ENCODE measurements around the gene TCTN1. TPM values are rescaled to one million over a fixed set of nuclear protein-coding genes. Genes with fewer than 3 reads are reported as not detected.
A peak's percentile ranks its signal among the peaks of the same experiment; 100 is the strongest.
"Not testable (repeated sequence)": the region's sequence is repeated elsewhere in the genome, so short reads cannot be mapped to it uniquely, and the experiment has no call there.

Gene TCTN1
- total and polyA plus RNA-seq, 9 of the 15 experiments (the other 6 are each of a cell fraction or from before 2014, with no cell fraction given) = 0.32 to 12.5 (median 4.0) TPM

DNA sequence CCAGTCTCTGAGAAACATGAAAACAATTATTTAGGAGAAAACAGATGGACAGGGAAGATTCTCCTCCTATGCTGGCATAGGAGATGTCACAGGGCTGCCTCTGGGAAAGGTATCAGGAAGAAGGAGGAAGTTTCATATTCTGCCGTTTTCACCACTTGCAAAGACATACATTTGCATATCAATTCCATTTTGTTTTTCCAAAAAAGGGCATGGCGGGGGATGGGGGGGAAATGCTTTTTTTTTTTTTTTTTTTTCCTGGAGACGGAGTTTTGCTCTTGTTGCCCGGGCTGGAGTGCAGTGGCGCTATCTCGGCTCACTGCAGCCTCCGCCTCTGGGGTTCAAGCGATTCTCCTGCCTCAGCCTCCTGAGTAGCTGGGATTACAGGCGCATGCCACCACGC lies 40.3 kb downstream of the TCTN1 start:
- BruUV-seq (replicated peaks); H3K9me3 ChIP-seq (replicated peaks; ENCODE audit: control insufficient read depth, insufficient read depth, low read depth, low read length); FAIRE-seq; H2AFZ ChIP-seq (ENCODE audit: low read depth, low read length); H3K27ac ChIP-seq (ENCODE audit: extremely low read depth, low read depth, low read length); H3K4me1 ChIP-seq (replicated peaks in 1 of 2; ENCODE audit: control insufficient read depth in 2 of 2, insufficient read depth in 2 of 2, low read length in 2 of 2); DNase-seq (ENCODE audit: extremely low read depth in 1 of 4, low spot score in 3 of 4); H3K4me2 ChIP-seq (ENCODE audit: insufficient read depth, low read length); H3K4me3 ChIP-seq; in situ Hi-C loops (cut with MboI); H4K20me1 ChIP-seq (replicated peaks; ENCODE audit: control insufficient read depth, insufficient read depth, low read length); ATAC-seq; H3K9ac ChIP-seq (ENCODE audit: insufficient read depth in 1 of 2, low read depth in 2 of 2, low read length in 2 of 2); H3K36me3 ChIP-seq (ENCODE audit: control insufficient read depth, insufficient read depth, low read length); H3K79me2 ChIP-seq (ENCODE audit: control insufficient read depth, insufficient read depth, low read length); H3K9me1 ChIP-seq (ENCODE audit: control insufficient read depth, insufficient read depth, low read length): not testable (repeated sequence)
- peaks cover 21 to 46% of the 10 kb centered on the region in 2 experiments; a peak in 4 of 5 replicates for H3K27me3 ChIP-seq (ENCODE audit: control insufficient read depth in 2 of 2, insufficient read depth in 2 of 2, low read length in 2 of 2)
- CTCF ChIA-PET (ENCODE audit: low intra/inter-chr PET ratio) = interaction anchor here (0.6 kb wide), 1 partner anchor 1078 kb away, joined by 5 read pairs; no protein-coding TSS in a partner anchor
- intact Hi-C loops (cut with micrococcal nuclease) = loop anchor here (2.0 kb wide), 1 partner anchor 69 kb away; no protein-coding TSS in a partner anchor
- TF ChIP-seq SRF (CRISPR knock-in tag; IDR thresholded peaks at IDR 0.05) = peak in 1 of 2 experiments; percentile 47; a peak in 1 of 4 replicates
- TF ChIP-seq, protein P1, sequence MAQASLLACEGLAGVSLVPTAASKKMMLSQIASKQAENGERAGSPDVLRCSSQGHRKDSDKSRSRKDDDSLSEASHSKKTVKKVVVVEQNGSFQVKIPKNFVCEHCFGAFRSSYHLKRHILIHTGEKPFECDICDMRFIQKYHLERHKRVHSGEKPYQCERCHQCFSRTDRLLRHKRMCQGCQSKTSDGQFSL (CRISPR knock-in tag; IDR thresholded peaks at IDR 0.05) = peak; percentile 47; the same call in 1 of the 2 replicates
- TF ChIP-seq, protein P1 (tag; IDR thresholded peaks at IDR 0.05) = not testable (repeated sequence)
- peak; percentile 43; the same call in 1 of the 2 replicates for TF ChIP-seq ZNF384 (IDR thresholded peaks at IDR 0.05; ENCODE audit: low read depth, low read length)
- POLR2A ChIA-PET = interaction anchor here (1.1 to 1.3 kb wide), 2 partner anchors 14 to 59 kb away, joined by 3 to 4 read pairs; no protein-coding TSS in a partner anchor
- WGBS (ENCODE audit: insufficient coverage, low coverage, missing lambda C conversion rate) = 36% methylated on average over 9 of the region's 10 CpGs
